GM18520 (cell line): Measurements from ENCODE around the gene SORCS2.

Experiments used
- ATAC-seq: cut with Tn5 transposase; IDR thresholded peaks from one replicate; pipeline ENCODE4 v1.9.1; 2021; ENCODE audit not compliant: unreplicated experiment

SORCS2 gene

DNA sequence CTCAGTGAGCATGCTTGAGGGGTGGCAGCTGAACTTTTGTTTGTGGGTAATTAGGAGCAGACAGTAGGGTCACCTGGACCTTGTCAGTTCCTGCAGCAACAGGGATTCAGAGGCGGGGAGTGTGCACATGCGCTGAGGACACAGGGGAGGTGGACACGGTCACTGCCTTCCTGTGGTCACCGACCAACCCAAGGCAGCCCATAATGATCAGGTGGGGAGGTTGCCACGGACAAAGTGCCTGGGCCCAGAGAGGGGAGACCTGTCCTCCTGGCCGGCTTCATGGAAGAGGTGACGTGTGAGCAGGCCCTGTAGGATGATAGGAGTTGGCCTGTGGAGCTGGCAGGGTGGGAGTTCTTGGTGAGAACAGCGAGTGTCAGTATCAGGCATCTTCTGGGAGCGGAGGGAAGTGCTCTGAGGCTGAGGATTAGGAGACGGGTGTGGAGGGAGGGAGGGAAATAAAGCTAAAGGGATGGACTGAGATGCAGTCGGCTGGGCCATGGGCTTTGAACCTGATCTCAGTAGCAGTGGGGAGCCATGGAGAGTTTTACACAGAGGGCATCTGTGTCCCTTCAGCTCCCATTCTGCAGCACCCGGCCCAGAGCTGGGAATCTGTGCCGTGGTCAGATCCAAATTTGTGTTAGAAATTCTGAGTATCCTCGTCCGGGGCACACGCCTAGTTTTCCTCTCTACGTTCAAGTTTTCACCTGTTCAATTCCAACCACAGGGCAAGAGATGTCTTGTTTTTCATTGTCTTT, 142.4 kb downstream of the SORCS2 start:
- no peak for ATAC-seq

GRCh38 chr4:7335344-7336066, 143.2 kb downstream of the SORCS2 start:
- no peak for ATAC-seq

- no peak for ATAC-seq
Observed at GRCh38 chr4:7336067-7336569, 143.8 kb downstream of the SORCS2 start.

DNA sequence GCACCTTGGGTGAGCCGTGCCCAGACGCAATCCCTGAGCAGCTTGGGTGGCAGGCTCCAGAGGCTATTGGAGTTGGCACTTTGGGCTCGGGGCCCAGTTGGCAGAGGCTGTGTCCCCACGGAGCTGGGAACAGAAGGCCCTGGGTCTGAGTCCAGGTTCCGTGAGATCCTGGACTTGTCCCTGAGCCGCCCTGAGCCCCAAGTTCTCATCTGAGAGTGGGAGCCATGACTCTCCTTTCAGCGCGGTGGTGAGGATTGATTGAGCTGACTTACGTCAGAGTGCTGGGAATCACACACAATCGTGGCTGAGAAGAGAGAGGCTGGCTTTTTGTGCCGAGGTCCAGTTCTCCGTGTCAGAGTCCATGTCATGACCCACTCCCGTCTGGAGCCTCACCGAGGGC, 144.4 kb downstream of the SORCS2 start:
- no peak for ATAC-seq

DNA sequence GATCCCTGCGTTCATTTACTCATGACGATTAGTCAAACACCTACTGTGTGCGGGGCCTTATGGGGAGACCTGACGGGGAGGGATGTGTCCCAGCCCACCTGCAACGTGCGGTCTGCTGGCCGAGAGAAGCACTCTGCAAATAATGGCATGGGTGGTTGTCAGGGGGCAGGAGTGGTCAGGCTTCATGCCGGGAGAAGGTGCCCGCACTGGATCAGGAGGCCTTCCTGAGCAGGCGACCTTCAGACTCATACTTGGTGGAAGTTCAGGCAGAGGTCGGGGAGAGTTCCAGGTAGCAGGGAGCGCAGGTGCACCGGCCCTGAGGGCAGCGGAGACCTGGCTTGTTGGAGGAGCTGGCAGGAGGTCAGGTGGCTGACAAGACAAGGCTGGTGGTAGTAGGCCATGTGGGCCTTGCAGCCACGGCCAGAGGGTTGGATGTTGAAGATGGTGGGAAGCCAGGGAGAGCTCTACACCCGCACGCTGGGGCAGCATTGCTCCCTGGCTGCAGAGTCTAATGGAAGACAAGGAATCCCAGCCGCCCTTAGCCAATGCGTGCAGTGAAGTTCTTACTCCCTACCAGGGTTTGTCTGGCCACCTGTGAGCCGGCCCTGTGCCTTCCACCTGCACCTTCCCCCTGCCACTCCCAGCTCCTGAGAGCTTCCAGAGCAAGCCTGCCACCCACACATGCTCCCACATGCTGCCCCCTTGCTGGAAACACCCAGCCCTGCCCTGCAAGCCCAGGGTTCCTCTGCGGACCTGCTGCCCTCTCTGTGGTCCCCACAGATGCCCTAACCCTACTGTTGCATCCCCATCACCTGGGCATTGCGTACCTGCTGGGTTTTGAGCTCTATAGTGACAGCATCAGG, 145.1 kb downstream of the SORCS2 start:
- ATAC-seq: no peak

- no peak for ATAC-seq
Observed at GRCh38 chr4:7338059-7338452, 145.7 kb downstream of the SORCS2 start.

- ATAC-seq: no peak
Observed at GRCh38 chr4:7338876-7339623, 146.7 kb downstream of the SORCS2 start.

- ATAC-seq: no peak
Observed at GRCh38 chr4:7339751-7340552, 147.6 kb downstream of the SORCS2 start.

GRCh38 chr4:7340553-7341433, 148.5 kb downstream of the SORCS2 start:
- ATAC-seq: no peak

- ATAC-seq: no peak
Observed at GRCh38 chr4:7341491-7342222, 149.3 kb downstream of the SORCS2 start.

GRCh38 chr4:7342223-7343080, 150.1 kb downstream of the SORCS2 start:
- ATAC-seq: no peak

- no peak for ATAC-seq
Observed at GRCh38 chr4:7343081-7343655, 150.8 kb downstream of the SORCS2 start.

GRCh38 chr4:7343950-7344349, 151.6 kb downstream of the SORCS2 start:
- ATAC-seq: no peak

DNA sequence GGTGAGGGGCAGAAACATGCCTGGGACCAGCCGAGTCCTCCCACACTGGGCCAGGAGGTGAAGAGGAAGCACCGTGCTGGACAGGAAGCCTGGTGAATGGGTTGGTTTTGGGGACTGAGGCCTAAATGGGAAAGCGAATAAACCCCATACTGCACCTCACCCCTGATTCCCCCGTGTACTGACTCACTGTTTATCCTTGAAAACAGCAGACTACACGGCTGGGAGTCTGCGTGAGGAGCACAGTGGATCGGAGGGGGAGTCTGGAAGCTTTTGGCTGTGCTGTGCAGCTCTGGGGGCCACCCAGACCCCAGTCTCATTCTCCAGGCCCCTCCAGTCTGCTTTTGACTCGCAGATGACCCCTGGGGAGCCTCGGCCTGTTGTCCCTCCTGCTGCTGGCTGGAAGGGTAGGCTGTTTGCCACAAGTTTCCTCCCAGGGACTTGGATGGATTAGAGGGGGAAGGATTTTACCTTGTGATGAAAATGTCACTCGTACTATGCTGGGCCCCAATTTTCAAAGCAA, 152.4 kb downstream of the SORCS2 start:
- ATAC-seq: no peak

DNA sequence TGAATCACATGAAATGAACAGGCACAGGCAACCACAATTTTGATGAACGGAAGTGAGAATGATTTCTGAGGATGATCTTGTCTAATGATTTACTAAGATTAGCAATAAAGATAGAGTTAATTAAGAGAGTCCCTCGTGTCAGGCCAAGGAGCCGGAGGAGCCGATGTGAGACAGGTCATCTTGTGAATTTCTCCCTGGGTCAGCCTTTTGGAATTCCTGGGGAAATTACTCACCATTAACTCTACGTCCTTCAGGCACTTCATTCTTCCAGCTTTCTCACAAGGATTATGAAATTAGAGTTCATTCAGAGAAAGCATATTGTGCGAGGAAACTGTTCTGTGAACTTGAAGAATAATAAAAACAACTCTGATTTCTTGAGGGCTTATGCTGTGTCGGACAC, 155.6 kb downstream of the SORCS2 start:
- ATAC-seq: no peak
